CD1c-positive myeloid dendritic cell (primary cell): ENCODE data around the gene CCKAR.

Source experiments
- DNase-seq: peaks from one replicate; pipeline ENCODE4 v3.0.0-alpha.2; 2016; ENCODE audit errors: extremely low spot score

The CCKAR gene

GRCh38 chr4:26459756-26460530 lies 30.3 kb downstream of the CCKAR start:
- no peak for DNase-seq

DNA sequence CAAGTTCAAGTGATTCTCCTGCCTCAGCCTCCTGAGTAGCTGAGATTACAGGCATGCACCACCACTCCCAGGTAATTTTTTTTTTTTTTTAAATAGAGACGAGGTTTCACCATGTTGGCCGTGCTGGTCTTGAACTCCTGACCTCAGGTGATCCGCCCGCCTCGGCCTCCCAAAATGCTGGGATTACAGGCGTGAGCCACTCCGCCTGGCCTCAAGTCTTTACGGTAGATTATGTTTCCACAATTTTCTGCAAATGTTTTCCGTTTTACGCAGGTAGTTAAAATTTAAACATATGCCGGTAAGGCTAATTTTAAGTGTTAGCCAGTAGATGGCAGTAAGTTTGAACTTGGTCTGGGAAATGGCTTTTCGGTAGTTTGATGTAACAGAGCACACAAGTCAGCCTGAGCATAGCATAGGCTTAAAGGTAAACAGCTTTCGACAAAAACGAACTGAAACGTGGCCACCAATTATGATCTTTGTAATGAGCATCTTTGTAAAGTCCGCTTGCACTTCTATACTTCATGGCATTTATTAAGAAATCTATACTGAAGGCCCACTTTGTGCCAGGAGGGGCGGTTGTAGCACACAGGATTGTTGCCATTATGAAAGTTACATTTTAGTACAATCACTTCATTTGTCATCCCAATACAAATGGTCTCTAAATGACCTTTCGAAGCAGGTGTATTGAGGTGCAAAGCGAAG lies 31.1 kb downstream of the CCKAR start:
- DNase-seq = peak; percentile 41

DNA sequence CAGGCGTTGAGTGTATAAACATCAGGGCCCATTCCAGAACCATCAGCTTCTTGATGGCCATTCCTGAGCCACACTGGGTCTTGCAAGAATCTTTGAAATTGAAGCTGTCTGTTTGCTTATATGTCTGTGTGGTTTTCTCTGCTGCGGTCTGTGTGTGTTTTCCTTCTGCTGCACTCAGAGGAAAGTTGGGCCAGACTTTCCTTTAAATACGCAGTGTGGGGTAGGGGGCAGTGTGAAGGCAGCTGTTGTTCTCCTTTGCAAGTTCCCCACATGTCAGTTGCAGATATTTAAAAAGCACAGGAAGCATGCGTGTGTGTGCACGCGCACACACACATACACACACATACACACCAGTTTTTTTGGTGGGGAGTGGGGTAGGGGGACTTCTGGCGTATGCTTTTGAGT lies 32.1 kb downstream of the CCKAR start:
- no peak for DNase-seq

GRCh38 chr4:26457412-26457811 lies 32.9 kb downstream of the CCKAR start:
- no peak for DNase-seq

- no peak for DNase-seq
Observed at GRCh38 chr4:26455571-26455970, 34.7 kb downstream of the CCKAR start.

DNA sequence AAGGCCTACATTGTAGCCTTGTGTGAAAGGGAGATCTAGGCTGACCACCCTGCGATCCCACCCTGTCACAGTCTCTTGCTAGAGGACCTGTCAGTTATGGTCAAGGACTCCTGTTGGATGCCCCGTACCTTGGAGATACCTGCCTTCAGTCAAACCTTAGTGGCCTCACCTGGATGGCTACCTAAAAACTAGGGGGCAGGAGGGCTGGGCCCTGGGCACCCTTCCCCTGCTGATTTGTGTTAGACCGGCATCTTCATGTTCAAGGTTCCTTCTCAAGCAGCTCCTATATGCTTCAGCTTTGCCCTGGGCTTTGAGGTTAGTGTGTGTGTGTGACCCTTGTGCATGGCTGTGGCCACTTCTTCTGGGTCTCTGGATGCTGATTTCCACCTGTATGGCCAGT lies 35.3 kb downstream of the CCKAR start:
- no peak for DNase-seq

DNA sequence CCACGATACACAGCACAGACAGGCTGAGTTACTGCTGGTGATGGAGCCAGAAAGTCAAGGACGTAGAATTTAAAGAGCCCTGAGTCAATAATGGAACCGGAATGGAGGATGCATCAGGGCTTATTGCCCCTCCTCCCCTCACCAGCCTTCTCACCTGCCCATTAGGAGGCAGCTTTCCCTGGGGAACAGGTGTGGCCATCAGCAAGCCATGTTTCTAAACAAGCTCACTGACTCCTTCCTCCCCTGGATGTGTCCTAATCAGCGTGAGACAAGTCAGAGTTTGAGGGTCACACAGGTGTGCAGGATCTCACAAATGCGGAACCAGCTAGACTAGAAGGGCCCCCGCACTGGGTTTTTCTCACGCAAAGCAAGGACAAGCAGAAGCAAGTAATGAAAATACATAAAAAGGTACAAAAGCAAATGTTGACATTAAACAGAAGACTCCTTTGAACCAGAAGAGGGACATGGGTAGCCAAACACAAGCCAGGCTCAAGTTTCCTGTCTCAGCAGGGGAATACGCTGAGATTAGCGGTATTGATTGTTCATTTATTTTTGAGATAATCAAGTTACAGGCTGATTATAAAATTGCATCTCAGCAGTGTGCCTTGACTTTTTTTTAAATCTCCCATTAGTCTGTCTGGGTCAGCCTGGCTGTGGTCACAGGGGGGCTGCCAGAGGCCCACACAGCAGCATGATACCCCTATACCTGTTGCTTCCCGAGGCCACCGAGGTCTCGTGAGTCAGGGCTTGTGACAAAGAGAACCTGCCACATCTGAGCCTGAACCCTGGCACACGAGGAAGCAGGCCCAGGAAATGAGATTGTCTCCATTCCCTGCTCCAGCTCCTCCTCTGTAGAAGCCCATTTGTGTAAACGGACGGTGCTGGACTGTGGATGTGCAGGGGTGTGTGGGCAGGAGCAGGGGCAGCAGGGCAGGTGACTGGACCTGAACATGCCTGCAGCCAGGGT lies 37.4 kb downstream of the CCKAR start:
- no peak for DNase-seq

DNA sequence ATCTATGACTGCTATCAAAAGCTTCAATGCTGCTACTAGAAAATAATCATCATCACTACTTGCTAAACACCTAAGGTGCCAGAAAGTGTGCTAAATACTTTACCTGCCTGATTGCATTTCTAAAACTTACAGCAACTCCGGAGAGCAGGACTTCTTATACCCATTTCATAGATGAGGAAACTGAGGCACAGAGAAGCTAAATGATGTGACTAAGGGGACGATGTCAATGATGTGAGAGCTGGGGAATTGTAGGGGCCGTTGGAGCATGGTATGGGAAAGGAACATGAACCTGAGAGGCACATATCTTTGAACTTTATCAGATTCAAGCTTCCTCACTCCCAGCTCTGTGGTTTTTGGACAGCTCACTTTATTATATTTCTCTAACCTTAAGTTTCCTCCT lies 38.7 kb downstream of the CCKAR start:
- DNase-seq = no peak

- DNase-seq = no peak
Observed at GRCh38 chr4:26450418-26450817, 39.9 kb downstream of the CCKAR start.

DNA sequence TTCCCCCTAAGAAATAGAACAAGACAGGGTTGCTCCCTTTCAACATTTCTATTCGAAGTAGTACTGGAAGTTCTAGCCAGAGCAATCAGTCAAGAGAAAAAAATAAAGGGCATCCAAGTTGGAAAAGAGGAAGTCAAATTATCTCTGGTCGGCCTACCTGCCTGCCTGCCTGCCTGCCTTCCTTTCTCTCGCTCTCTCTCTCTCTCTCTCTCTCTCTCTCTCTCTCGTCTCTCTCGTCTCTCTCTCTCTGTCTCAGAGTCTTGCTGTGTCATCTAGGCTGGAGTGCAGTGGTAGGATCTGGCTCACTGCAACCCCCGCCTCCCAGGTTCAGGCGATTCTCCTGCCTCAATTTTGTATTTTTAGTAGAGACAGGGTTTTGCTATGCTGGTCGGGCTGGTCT lies 42.9 kb downstream of the CCKAR start:
- no peak for DNase-seq

GRCh38 chr4:26441771-26442170 lies 48.5 kb downstream of the CCKAR start:
- no peak for DNase-seq

- DNase-seq = no peak
Observed at GRCh38 chr4:26441102-26441501, 49.2 kb downstream of the CCKAR start.

- DNase-seq = no peak
Observed at GRCh38 chr4:26434030-26434639, 56.1 kb downstream of the CCKAR start.

- no peak for DNase-seq
Observed at GRCh38 chr4:26433556-26433955, 56.7 kb downstream of the CCKAR start.

DNA sequence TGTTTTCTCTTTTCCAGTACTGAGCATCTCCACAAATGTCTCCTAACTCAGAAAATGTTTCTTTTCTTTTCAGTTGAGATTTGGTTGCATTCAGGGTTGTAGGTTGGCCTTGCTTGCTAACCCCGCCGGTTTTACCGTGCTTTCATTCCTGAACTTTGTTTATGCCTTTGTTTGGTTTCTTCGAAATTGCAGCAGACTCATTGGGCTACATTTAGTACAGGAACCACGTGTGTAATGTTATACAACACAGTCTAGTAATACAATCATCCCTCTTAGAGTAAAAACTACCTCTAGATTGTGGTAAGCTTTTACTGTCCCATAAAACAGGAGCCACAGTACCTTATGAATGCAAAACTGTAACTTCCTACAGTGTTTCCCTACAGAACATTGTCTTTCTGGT lies 57.9 kb downstream of the CCKAR start:
- no peak for DNase-seq

- no peak for DNase-seq
Observed at GRCh38 chr4:26431461-26432180, 58.7 kb downstream of the CCKAR start.
